SH-SY5Y (cell line): ENCODE measurements around the gene ERVMER34-1.

Experiments
- GATA2 ChIP-seq: IDR thresholded peaks from 2 replicates; pipeline ENCODE4 v1.6.1; 2011; ENCODE audit warnings: mild to moderate bottlenecking, low read depth, low read length
- GATA3 ChIP-seq: IDR thresholded peaks from 2 replicates; pipeline ENCODE4 v1.6.1; 2011; ENCODE audit warnings: low read depth, mild to moderate bottlenecking, low read length, moderate library complexity

ERVMER34-1 gene, protein sequence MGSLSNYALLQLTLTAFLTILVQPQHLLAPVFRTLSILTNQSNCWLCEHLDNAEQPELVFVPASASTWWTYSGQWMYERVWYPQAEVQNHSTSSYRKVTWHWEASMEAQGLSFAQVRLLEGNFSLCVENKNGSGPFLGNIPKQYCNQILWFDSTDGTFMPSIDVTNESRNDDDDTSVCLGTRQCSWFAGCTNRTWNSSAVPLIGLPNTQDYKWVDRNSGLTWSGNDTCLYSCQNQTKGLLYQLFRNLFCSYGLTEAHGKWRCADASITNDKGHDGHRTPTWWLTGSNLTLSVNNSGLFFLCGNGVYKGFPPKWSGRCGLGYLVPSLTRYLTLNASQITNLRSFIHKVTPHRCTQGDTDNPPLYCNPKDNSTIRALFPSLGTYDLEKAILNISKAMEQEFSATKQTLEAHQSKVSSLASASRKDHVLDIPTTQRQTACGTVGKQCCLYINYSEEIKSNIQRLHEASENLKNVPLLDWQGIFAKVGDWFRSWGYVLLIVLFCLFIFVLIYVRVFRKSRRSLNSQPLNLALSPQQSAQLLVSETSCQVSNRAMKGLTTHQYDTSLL

DNA sequence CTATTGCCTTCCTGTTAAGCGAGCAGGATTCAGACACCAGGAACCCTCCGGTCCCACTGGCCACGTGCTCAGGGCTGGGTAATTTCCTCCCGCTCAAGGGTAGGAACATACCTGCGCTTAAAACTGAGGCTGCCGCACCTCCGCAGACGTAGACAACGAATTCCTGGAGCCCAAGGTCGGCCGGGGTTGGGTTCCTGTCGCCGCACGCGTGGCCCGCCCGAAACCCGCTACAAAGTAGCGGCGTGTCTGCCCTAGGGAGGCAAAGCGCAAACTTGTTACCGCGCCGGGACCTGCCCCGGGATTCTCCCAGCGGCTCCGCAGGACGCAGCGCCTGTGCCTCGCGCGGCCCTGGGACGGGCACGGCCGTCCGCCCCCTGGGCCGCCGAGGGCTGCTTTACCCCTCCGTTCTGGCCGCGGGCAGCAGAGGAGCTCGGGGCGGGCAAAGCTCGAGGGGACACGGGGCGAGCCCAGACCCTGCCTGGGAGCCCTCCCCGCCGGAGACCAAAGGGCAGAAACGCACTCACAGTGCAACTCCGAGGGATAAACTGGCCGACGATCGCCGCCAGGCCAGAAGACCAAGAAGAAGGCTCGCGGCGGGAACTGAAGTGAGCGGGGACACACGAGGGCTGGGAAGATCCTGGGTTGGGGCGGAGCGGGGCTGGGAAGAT is at the start of gene ERVMER34-1:
Gene ERVMER34-1, minus strand, starts transcription at position 607 of the 668 bp plus-strand sequence. CDS start 5,905 bp downstream, outside the sequence.
- TF ChIP-seq GATA2 (no peak), GATA3 (no peak)

DNA sequence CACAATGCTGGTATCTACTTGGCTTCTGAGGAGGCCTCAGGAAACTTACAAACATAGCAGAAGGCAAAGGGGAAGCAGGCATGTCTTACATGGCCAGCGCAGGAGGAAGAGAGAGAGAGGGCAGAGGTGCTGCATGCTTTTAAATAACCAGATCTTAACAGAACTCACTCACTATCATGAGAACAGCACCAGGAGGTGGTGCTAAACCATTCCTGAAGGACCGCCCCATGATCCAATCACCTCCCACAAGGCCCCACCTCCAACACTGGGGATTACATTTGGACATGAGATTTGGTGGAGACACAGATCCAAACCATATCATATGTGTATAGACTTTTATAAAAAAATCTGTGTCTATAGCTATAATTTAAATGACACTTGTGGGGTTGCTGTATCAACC is 48.6 kb upstream of the ERVMER34-1 start:
- TF ChIP-seq GATA2 (no peak), GATA3 (no peak)

DNA sequence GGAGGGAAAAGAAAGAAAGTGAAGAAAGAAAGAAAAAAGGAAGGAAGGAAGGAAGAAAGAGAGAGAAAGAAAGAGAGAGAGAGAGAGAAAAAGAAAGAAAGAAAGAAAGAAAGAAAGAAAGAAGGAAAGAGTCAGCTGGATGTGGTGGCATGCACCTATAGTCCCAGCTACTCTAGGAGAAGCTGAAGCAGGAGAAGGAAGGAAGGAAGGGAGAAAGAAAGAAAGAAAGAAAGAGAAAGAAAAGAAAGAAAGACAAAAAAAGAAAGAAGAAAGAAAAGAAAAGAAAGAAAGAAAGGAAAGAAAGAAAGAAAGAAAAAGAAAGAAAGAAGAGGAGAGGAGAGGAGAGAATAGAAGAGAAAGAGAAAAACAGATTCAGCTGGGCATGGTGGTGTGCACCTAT is 44.3 kb upstream of the ERVMER34-1 start:
- TF ChIP-seq GATA3, result no peak
- no peak for TF ChIP-seq GATA2

DNA sequence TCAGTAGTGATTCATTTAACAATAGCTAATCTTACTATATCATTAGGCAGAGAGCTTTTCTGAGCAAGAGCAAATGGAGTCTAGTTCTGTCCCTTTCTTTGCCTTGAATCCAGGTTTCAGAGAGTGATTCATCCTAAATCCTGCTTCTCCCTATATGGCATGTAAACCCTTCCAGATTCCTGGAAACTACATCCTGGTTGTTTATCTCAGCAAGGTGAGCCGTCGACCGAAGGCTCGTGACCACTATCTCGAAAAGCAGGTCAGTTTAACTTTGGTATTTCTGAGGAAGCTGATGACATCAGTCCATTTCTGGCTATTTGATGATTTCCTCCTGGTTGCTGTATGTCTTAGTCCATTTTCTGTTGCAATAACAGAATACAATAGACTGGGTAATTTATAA is 40.7 kb upstream of the ERVMER34-1 start:
- TF ChIP-seq GATA3, result no peak
- no peak for TF ChIP-seq GATA2

DNA sequence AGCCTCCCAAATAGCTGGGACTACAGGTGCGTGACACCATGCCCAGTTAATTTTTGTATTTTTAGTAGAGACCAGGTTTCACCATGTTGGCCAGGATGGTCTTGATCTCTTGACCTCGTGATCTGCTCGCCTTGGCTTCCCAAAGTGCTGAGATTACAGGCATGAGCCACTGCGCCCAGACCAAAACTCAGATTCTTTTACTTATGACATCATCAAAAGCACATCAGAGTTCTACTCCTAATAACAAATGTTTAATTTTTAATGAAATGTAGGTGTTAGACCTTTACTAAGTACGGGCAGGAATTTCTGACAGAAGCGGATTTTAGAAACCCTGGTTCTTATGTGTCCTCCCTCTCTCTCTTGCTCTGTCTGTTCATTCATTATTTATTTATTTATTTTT is 38.5 kb upstream of the ERVMER34-1 start:
- TF ChIP-seq GATA3 (no peak), GATA2 (no peak)

DNA sequence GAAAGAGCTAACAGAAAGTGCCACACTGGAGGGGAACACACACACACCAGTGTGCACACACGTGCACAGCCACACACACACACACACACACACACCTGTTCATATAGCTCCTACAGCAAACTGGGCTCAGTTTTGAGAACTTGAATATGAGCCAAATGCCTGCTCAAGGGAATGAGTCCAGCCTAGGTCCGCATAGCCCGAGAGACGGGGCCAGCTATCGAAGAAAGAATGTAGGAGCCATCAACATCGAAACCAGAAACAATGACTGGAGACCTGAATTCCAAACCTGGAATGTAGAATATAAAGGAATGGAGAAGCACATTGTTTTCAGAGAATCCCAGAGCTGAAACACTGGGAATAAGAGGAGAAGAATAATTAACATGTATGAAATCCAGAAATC is 37.6 kb upstream of the ERVMER34-1 start:
- no peak for TF ChIP-seq GATA2
- TF ChIP-seq GATA3, result no peak

DNA sequence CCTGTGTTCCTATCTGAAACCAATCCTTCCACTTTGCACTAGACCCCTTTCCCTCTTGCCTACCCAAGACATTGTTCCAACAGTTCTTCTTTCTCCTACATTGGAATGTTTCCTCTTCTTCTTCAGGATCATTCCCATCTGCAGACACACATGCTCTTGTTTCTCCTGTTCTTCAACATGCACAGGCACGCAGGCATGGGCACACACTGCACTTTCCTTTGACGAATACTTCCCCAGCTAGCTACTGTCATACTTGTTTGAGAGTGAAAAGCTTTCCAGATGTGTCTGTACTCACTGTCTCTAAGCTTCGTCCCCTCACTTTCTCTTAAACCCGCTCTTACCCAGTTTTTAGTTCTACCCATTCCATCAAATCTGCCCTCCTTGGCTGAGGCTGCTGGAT is 31.8 kb upstream of the ERVMER34-1 start:
- TF ChIP-seq GATA2 (no peak), GATA3 (no peak)

DNA sequence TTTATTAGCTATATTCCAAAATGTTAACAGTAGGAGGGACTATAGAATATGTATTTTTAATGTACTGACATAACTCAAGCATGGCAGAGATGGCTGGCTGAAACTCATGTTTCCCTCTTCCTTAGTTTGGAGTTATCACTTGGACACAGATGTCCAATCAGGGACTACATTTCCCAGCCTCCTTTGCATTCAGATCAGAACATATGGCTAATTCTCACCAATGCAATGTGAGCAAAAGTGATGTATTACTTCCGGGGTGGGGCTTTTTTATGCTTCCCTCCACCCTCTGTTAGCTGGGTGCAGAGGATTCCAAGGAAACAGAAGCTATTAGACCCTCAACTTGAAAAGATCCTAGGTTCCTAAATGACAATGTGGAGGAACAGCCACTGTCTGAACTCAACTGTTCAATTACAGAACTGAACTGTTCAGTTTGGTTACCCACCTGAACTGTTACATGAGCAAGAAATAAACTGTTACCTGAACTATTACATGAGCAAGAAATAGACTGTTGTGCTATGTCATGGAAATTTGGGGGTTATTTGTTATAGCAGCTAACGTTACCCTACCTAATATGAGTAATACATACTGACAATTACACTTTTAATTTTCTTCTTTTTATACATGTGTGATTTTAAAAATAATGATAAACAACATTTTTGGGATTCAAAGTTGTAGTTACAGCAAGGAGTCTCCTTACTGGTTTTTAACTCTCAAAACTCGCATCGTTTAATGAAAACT is 29.6 kb upstream of the ERVMER34-1 start:
- TF ChIP-seq GATA2, result no peak
- TF ChIP-seq GATA3, result no peak

DNA sequence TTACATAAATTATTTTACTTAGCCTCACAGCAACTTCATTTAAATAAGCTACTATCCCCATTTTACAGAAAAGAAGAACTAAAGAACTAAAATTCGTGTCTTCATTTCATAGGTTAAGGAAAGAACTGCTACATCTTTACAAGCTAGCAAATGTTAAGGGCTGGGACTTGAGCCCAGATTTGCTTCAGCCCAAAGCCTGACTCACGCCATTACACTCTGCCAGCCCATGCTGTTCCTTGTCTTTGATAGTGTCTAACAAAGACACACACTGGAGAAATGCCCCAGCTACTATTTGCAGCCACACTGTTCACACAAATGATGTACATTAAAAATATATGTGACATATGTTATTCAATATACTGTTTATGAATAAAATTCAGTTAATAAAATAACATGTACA is 29.0 kb upstream of the ERVMER34-1 start:
- TF ChIP-seq GATA2 (no peak), GATA3 (no peak)

DNA sequence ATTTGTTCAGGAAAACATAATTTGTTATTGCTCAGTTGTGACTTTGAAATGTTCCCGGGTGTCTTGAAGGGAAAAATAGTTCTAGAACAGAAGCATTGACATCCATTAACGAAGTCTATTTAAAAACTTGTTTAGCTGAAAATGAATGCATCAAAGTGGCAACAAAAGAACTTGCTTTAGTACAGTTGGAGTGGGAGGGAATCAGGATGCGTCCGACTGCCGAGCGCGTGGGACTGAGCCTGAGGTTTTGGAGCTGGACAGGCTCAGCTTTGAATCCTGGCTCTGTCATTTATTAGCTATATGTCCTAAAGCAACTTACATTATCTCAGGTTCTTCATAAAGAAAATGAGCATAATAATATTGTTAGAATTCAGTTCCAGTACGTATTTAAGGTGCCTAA is 9.0 kb upstream of the ERVMER34-1 start:
- TF ChIP-seq GATA3, result no peak
- TF ChIP-seq GATA2, result no peak

DNA sequence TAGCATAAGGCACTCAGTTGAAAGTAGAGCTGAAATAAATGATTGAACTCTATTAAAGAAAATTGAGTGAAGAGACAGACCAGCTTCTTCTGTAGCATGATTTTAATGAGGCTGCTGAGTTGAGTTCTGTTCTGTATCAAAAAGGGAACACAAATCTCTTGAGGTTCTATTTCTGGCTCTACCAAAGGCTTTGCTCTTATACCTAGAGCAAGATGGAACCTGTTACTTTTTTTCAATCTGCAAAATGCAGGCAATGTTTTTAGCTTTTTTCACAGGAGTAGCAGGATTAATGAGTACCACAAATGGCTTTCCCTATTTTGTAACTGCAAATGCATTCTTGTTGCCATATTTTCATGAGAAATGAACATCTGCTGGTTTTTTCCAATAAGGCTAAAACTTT is 4.2 kb upstream of the ERVMER34-1 start:
- TF ChIP-seq GATA3 (no peak), GATA2 (no peak)

DNA sequence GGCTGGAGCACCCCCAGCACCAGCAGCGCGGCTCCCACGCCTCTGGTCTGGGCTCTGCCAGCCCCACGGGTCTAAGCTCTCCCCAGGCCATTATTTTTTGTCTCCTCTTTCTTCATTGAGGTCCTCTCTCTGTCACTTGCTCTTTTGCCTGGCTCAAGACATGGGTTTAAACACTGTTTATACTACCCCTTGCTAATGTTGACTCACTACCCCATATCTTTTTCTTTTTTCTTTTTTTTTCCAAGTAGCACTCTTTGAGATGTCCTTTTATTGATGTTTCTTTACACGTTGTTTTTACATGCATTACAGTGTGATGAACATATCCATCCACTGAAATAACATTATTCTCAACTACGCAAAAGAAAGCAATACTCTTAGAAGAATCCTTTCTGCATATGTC is 1.7 kb upstream of the ERVMER34-1 start:
- no peak for TF ChIP-seq GATA2
- TF ChIP-seq GATA3, result no peak

DNA sequence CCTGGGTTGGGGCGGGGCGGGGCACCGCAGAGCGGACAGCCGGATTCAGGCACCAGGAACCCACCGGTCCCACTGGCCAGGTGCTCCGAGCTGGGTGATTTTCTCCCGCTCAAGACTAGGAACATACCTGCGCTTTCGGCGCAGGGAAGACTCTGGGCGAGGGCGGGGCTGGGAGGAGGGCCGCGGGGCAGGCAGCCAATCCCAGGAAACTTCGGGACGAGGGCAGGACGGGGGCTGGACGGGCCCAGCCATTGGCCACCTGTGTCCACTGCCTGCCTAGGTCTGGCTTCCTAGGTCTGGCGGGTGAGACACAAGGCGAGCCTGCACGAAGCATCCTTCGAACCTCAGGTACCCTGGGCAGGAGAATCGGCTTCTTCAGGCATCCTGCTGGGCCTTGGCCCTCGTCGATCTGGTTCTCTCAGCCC is 274 bp upstream of the ERVMER34-1 start:
- no peak for TF ChIP-seq GATA3

DNA sequence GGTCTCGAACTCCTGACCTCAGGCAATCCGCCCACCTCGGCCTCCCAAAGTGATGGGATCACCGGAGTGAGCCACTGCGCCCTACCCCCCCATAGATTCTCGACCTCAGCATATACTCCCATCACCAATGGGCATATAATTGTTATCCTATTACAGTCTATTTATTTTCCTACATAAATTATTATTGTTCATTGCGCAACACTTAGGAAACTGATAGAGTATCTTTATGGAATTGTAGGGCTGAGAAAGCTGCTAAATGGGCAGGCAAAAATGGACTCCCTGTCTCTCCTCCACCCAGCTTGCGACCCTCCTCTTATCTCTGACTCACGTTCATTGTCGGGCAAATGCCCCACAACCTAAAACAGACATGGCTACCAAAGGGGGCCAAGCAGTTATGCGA is 1.0 kb downstream of the ERVMER34-1 start:
- TF ChIP-seq GATA3 (no peak), GATA2 (no peak)

DNA sequence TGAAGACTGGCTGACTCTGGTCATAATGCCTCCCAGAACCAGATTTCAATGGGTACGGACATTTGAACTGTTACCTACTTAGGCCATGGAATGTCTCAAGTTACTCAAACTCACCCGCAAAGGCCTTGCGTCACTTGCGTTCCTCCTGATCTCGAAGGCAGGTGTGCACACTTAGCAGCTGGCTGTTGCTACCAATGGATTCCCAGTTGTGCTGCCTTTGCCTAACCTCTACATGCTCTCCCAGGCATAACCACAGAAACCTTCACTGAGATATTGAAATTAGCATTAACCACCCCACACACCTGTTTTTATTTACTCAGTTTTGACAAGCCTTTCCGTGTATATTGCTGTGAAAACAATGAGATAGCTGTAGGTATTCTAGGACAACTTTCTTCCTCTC is 2.8 kb downstream of the ERVMER34-1 start:
- TF ChIP-seq GATA2, result no peak
- no peak for TF ChIP-seq GATA3
